A549 (cell line): ENCODE measurements around the gene CNKSR3.

Source experiments
- BHLHE40 ChIP-seq: IDR thresholded peaks from 2 replicates; pipeline ENCODE4 v1.6.1; 2012; ENCODE audit warnings: low read depth, low read length, inconsistent platforms
- JUN ChIP-seq, 2 experiments: fragments of >200 bp; sonication (Bioruptor Twin); formaldehyde crosslinking; IDR thresholded peaks; 2 replicates in 1 of 2; 3 replicates in 1 of 2; pipeline ENCODE4 v1.6.1; 2016 to 2017
- MYC ChIP-seq: IDR thresholded peaks from 2 replicates; pipeline ENCODE4 v1.6.1; 2012; ENCODE audit warnings: mild to moderate bottlenecking, inconsistent platforms, low read length, improper control_type of control experiment, borderline replicate concordance
- RAD21 ChIP-seq, 2 experiments: fragments of >200 bp in 1 of 2; sonication (Bioruptor Twin) in 1 of 2; formaldehyde crosslinking in 1 of 2; IDR thresholded peaks in 1 of 2; conservative IDR thresholded peaks in 1 of 2; 2 replicates in 1 of 2; 3 replicates in 1 of 2; pipeline ENCODE4 v1.6.1; 2012 to 2018; ENCODE audit warnings: inconsistent platforms in 1 of 2
- ZFP36 ChIP-seq: fragments of 450-650 bp; IDR thresholded peaks from 2 replicates; pipeline ENCODE4 v1.6.1; 2014; ENCODE audit warnings: borderline replicate concordance; ENCODE audit not compliant: partially characterized antibody

DNA sequence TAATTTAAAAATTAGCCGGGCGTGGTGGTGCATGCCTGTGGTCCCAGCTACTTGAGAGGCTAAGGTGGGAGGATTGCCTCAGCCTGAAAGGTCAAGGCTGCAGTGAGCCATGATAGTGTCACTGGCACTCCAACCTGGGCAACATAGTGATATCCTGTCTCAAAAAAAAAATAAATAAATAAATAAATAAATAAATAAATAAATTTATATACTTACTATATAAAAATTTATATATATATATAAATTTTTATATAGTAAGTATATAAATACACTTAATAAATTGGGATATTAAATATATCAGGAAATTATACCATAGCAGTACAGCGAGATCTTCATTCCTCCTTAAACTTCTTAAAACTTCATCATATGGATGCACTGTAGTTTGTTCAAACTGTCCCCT lies 130.9 kb downstream of the CNKSR3 start:
- TF ChIP-seq JUN (IDR thresholded peaks at IDR 0.05) (no peak), ZFP36 (no peak), RAD21 (conservative IDR thresholded peaks at IDR 0.05 in 1 of 2, IDR thresholded peaks at IDR 0.05 in 1 of 2) (no peak), BHLHE40 (no peak), MYC (no peak)
